ENCODE results near the gene NR6A1.

Gene NR6A1

GRCh38 chr9:124526174-124526573 lies 244.9 kb downstream of the NR6A1 start:
- no peak for DNase-seq (ENCODE audit: low spot score)

- DNase-seq (ENCODE audit: low spot score): no peak
These were observed 248.7 kb downstream of the NR6A1 start for GRCh38 chr9:124522121-124523098.

DNA sequence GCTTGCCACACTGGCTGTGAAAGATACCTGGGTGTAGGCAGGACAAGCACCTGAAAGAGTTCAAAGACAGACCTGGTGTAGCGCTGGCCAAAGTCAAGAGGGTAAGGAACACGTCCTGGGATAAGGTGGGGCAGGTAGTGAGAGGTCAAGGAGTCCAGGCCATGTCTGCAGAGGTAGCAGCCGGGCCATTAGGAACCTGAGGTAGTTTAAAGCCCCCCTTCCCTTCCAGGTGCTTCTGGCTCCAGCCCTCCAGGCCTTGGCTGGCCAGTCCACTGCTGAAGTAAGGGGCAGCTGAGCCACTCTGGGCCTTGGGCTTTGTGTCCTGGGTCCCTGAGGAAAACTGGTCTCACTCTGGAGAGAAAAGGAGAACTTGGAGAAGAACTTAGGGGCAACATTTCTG lies 250.0 kb downstream of the NR6A1 start:
- DNase-seq (ENCODE audit: low spot score): no peak

DNA sequence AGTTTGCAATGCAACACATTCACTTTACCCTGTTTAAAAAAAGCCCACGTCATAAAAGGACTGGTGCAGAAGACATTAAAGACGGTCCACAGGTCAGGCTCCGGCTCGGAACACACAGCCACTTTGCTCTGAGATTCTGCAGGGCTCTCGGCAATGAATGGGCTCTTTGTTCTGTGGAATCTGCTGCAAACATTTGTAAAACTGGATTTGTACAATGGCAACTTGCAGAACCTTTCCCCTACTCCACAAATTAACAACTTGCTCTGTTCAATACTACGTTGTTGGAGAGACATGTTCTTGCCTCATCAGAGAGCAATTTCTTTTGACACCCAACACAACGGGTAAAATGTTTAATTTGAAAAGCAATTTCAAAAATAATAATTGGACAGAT lies 250.9 kb downstream of the NR6A1 start:
- DNase-seq (ENCODE audit: low spot score): no peak

DNA sequence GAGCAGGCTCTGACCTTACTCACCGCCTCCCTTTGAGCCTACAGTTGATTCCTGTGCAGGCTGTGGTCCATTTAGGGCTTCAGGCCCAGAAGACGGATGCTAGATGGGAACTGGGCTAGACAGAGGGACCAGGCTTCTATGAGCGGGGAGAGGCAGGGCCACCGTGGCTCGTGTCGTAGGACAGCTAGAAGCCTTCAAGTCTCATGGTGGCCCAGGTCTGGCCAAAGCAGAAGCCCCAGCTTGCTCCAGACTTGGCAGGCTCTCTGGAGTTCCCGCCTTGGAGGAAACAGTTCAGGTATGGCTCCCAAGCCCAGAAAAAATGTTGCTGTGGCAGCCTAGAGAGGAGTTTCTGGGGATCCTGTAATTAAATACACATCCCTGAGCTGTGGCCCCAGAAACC lies 253.0 kb downstream of the NR6A1 start:
- no peak for DNase-seq (ENCODE audit: low spot score)

GRCh38 chr9:124517600-124517999 lies 253.5 kb downstream of the NR6A1 start:
- DNase-seq (ENCODE audit: low spot score): no peak

GRCh38 chr9:124514874-124515273 lies 256.2 kb downstream of the NR6A1 start:
- DNase-seq (ENCODE audit: low spot score): no peak

DNA sequence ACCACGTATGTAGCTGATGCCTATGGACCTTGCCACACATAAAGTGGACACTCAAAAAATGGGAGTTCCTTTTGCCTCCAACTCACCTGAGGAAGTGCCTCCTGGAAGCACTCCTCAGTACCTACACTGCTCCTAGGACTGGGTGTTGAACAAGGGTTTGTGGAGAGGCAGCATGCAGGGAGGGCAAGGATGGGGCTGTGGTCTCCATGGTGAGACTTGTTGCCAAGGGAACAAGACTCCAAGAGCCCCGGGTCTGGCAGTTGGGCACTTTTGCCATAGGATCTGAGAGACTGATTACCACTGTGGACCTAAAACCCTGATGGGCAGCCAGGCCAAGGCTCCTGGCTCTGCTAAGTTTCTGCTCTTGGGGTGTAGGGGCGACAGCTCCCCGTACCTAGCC lies 257.0 kb downstream of the NR6A1 start:
- no peak for DNase-seq (ENCODE audit: low spot score)

DNA sequence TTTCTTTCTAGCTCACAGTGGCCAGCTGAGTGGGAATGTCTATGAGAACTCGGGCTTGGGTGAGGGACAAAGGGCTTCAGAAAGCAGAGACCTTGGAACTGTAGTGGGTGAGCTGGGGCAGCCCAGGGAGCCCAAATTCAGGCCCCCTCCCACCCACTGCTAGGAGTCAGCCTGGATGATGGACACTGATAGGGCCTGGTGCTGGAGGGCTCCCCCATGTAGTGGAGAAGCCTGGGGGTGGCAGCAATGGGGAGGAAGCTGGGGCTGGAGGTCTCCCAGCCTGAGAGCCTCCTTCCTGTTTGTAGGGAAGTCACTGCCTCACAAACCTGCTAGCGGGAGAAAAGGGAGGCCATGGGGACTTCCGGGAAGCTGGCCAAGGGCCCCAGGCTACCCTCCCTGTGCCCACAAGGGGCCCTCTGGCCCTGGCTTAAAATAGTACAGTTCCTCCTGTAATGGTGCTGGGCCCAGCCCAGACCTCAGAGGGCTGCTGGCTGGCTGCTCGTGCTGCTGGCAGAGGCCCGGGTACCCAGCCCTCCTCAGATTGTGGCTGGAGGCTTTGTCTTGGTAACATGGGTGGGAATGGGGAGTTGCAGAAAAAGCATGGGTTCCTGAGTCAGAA lies 257.6 kb downstream of the NR6A1 start:
- DNase-seq (ENCODE audit: low spot score): no peak

GRCh38 chr9:124512806-124513204 lies 258.3 kb downstream of the NR6A1 start:
- no peak for DNase-seq (ENCODE audit: low spot score)

DNA sequence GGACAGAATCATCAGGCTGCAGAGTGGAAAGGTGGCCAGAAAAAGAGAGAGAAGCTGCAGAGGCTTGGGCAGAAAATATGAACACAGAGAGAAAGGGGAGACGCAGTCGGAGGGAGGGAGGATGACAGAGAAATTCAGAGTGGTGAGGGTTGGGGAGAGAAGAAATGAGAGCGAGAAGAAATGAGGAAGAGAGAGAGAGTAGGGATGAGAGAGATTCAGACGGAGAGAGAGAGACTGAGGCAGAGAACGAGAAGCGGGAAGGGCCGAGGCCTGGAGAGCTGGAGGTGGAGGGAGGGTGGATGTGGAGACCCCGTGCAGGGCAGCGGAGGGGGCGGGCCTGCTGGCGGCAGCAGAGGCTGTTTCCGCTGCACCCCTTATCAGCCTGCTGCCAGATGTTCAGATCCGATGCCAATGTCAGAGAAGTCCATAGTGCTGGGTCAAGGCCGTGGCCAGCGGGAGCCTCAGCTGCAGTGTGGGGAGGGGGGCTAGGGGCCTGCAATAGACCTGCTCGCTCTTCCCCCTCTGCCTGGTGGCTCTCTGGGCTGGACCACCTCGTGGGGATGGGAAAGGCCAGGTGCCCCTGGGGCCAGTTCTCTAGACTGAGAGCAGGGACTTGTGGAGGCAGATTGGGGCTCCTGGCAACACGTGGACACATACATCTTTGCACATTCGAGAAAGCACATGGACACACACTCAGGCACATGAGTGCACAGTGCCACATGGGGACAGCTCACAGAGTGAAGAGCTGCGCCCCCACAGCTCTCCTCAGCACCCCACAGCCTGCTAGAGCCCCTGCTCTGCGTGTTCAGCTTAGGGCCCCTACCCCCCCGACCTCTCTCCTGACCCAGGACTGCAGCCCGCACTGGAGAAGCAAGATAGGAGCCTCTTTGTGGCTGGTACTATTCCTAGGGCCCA lies 259.0 kb downstream of the NR6A1 start:
- no peak for DNase-seq (ENCODE audit: low spot score)

- DNase-seq (ENCODE audit: low spot score): no peak
These were observed 259.7 kb downstream of the NR6A1 start for GRCh38 chr9:124511426-124511840.

DNA sequence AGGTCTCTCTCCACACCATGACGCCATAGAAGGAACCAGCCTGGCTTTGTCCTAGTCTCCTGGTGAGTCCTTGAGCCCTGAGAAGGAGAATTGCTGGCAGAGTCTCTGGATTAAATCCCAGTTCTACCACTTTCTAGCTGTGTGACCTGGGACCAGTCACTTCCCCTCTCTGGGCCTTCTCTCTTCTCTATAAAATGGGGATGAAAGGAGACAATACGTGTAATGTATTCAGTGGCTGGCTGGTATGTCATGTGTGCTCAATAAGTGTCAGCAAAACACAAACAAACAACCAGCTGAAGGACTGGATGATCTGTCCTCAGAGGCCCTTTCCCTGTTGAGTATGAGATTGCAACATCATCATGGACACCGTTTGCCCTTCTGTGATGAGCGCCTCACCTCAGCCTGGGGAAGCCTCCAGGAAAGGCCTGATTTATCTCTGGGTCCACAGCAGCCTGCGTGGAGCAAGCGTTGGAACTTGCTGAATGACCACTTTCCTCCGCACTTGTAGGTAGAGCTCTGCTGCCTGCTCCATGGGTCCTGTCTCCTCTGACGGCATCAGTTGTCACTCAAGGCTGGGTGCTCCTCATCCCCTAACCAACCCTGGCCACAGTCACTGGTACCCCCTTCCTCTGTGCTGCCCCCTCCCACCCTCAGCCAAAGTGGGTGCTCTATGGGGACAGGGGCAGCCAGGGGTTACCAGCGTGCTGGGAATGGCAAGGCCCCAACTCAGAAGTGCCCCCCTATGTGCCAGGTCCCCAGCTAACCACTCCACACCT lies 260.3 kb downstream of the NR6A1 start:
- no peak for DNase-seq (ENCODE audit: low spot score)

DNA sequence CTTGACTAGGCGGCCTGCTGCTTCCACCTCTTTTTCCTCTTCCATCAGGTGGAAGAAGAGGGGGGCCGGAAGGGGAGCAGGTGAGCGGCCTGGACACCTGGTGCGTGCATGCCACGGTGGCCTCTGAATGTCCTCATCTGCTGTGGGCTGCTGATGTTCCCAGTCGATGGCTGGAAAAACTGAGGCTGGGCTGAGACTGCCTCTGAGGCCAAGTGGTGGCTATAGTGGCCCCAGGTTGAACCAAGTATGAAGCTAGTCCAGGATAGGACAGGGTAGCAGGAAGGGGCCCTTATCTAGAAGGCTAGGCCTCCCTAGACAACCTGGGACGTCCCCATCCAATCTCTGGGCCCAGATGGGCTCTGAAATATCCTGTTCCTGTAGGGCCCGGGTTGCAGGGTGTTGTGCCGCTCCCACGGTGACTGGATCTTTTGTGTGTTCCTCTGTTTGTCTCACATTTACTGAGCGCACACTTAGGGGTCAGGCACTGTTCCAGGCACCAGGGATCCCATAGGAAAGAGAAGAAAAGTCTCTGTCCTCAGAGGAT lies 263.2 kb downstream of the NR6A1 start:
- DNase-seq (ENCODE audit: low spot score): no peak

GRCh38 chr9:124506931-124507879 lies 263.9 kb downstream of the NR6A1 start, which contains the start of gene NR5A1:
Gene NR5A1 (minus strand): TSS chr9:124507399. CDS start chr9:124503395, 4,004 bp downstream.
- no peak for DNase-seq (ENCODE audit: low spot score)

DNA sequence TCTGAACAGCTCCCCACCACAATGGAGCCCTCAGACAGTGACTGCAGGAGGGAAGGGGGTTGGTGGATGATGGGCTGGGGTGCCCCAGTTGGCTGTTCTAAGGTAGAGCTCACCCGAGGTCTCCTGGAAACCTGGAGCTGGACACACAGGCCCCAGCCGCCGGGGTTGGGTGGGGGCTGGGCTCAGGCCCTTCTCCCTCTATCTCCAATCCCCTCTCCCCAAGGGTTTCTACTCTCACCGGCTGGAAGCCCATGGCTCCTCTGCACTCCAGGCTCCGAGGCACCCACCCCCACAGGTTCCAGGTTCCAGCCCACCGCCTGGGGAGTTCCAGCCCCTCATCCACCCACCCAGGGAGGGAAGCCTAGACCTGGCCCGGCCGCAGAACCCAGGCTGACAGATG lies 264.7 kb downstream of the NR6A1 start:
- DNase-seq (ENCODE audit: low spot score): no peak

GRCh38 chr9:124505901-124506346 lies 265.2 kb downstream of the NR6A1 start:
- DNase-seq (ENCODE audit: low spot score): no peak

DNA sequence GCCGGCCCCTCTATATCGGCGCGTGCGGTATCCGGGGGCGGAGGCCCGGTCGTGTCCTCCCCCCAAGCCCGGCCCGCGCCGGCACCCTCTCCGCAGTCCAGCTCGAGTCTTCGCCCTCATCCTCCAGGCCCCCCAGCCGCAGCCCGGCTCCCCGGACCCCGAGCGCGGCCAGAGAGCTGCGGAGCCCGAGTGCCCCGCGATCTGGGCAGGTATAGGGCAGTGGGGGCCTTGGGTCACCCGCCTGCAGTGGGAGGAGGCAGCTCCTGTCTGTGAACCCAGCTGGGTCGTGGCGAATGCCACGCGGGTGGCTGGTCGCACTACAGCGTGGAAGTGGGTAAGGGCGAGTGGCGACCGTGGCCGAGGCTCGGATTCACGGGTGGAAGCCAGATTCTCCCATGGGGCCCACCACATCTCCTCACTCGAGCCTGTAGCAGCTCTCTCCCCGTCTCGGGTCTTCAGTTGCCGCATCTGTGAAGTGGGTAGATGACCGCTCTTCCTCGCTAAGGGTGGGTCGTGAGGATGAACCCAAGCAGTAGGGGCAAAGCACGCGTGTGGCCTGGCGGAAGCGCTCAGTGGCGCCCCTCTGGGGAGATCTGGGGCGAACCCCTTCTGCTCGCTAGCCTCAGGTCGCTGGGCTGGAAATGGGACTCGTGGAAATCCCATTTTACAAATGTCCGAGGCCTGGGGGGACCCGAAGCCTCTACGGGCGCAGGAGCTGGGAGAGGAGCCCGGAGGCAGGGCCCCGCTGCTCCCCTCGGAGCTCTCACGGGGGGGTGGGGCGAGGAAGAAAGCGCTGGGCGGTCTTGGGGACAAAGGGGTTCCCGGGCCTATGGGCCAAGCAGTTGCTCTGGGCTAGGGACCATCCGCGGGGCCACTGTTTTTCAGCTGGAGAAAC lies 265.9 kb downstream of the NR6A1 start:
- no peak for DNase-seq (ENCODE audit: low spot score)

- peak; percentile 79 for DNase-seq (ENCODE audit: low spot score)
These were observed 266.5 kb downstream of the NR6A1 start for GRCh38 chr9:124504530-124505005.
